Measurements from ENCODE around the gene MC1R. TPM values are rescaled to one million over a fixed set of nuclear protein-coding genes. Genes with fewer than 3 reads are reported as not detected.

Gene MC1R
- total and polyA plus RNA-seq, 10 of the 15 experiments (the other 5 are each of a cell fraction or from before 2014, with no cell fraction given), result 0.06 to 2.3 (median 0.45) TPM

DNA sequence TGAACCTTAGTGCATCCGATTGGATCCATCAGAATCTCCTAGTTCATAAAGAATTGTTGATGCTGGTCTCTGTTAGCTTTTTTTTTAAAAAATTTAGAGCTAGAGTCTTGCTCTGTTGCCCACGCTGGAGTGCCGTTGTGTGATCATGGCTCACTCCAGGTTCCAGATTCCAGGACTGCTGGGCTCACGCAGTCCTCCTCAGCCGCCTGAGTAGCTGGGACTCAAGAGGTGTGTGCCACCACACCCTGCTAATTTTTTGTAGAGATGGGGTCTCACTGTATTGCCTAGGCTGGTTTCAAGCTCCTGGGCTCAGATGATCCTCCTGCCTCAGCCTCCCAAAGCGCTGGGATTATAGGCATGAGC is 37.3 kb upstream of the MC1R start:
- H3K27me3 ChIP-seq (replicated peaks in 1 of 2; ENCODE audit: control insufficient read depth in 2 of 2, insufficient read depth in 2 of 2, low read length in 1 of 2), result no peaks in the 10 kb centered on the region
- H2AFZ ChIP-seq (ENCODE audit: control insufficient read depth, low read depth, low read length), result no peak overlapping the region
- H3K4me1 ChIP-seq (ENCODE audit: control insufficient read depth, insufficient read depth, low read length), result no peaks in the 10 kb centered on the region
- in situ Hi-C loops (cut with MboI) (no loop called here), intact Hi-C loops (cut with micrococcal nuclease; ENCODE audit: unreplicated experiment) (no loop called here)
- peaks cover 28 to 30% of the 10 kb centered on the region in 2 experiments; a peak in 3 of 4 replicates for H3K36me3 ChIP-seq (ENCODE audit: control insufficient read depth in 2 of 2, insufficient read depth in 2 of 2, low read length in 1 of 2)
- FAIRE-seq (no peak), ATAC-seq (no peak), DNase-seq (ENCODE audit: low read depth, low spot score) (no peak)
- no peak overlapping the region for H3K4me2 ChIP-seq (ENCODE audit: control insufficient read depth, insufficient read depth)
- H3K27ac ChIP-seq (ENCODE audit: control insufficient read depth, insufficient read depth), result no peak overlapping the region
- TF ChIP-seq CBX3 (IDR thresholded peaks at IDR 0.05; ENCODE audit: borderline replicate concordance, low read depth), result no peak
- TF ChIP-seq TCF12 (IDR thresholded peaks at IDR 0.05; ENCODE audit: low read depth, low read length), result no peak
- no peak for TF ChIP-seq POLR2AphosphoS2 (IDR thresholded peaks at IDR 0.05; ENCODE audit: low read depth, low read length)
- no peak for TF ChIP-seq EED (IDR thresholded peaks at IDR 0.05; ENCODE audit: low read depth)
- no peak for TF ChIP-seq JUNB (IDR thresholded peaks at IDR 0.05)
- TF ChIP-seq GATAD2B (conservative IDR thresholded peaks at IDR 0.05; ENCODE audit: low read depth), result no peak
- TF ChIP-seq ZNF207 (IDR thresholded peaks at IDR 0.05; ENCODE audit: borderline replicate concordance), result no peak
- TF ChIP-seq, protein P1, sequence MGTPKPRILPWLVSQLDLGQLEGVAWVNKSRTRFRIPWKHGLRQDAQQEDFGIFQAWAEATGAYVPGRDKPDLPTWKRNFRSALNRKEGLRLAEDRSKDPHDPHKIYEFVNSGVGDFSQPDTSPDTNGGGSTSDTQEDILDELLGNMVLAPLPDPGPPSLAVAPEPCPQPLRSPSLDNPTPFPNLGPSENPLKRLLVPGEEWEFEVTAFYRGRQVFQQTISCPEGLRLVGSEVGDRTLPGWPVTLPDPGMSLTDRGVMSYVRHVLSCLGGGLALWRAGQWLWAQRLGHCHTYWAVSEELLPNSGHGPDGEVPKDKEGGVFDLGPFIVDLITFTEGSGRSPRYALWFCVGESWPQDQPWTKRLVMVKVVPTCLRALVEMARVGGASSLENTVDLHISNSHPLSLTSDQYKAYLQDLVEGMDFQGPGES (IDR thresholded peaks at IDR 0.05), result no peak
- TF ChIP-seq, protein P2, sequence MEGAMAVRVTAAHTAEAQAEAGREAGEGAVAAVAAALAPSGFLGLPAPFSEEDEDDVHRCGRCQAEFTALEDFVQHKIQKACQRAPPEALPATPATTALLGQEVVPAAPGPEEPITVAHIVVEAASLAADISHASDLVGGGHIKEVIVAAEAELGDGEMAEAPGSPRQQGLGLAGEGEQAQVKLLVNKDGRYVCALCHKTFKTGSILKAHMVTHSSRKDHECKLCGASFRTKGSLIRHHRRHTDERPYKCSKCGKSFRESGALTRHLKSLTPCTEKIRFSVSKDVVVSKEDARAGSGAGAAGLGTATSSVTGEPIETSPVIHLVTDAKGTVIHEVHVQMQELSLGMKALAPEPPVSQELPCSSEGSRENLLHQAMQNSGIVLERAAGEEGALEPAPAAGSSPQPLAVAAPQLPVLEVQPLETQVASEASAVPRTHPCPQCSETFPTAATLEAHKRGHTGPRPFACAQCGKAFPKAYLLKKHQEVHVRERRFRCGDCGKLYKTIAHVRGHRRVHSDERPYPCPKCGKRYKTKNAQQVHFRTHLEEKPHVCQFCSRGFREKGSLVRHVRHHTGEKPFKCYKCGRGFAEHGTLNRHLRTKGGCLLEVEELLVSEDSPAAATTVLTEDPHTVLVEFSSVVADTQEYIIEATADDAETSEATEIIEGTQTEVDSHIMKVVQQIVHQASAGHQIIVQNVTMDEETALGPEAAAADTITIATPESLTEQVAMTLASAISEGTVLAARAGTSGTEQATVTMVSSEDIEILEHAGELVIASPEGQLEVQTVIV (IDR thresholded peaks at IDR 0.05; ENCODE audit: borderline replicate concordance, partially characterized antibody), result no peak
- TF ChIP-seq, protein P3, sequence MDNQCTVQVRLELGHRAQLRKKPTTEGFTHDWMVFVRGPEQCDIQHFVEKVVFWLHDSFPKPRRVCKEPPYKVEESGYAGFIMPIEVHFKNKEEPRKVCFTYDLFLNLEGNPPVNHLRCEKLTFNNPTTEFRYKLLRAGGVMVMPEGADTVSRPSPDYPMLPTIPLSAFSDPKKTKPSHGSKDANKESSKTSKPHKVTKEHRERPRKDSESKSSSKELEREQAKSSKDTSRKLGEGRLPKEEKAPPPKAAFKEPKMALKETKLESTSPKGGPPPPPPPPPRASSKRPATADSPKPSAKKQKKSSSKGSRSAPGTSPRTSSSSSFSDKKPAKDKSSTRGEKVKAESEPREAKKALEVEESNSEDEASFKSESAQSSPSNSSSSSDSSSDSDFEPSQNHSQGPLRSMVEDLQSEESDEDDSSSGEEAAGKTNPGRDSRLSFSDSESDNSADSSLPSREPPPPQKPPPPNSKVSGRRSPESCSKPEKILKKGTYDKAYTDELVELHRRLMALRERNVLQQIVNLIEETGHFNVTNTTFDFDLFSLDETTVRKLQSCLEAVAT (IDR thresholded peaks at IDR 0.05), result no peak
- no peak for TF ChIP-seq NFIC (IDR thresholded peaks at IDR 0.05; ENCODE audit: low read depth, low read length)
- H3K79me2 ChIP-seq (ENCODE audit: control insufficient read depth, insufficient read depth, low read length), result peaks cover 22% of the 10 kb centered on the region
- H3K9me3 ChIP-seq (replicated peaks; ENCODE audit: control insufficient read depth, insufficient read depth, low read length), result no peaks in the 10 kb centered on the region
- ChIA-PET RAD21 (ENCODE audit: unreplicated experiment) (no interaction called here), POLR2A (interaction anchor here (0.6 to 1.2 kb wide), 2 partner anchors 8 to 15 kb away, joined by 3 to 9 read pairs; partner anchors contain the start of gene TCF25), CTCF (interaction anchor here (1.3 to 1.4 kb wide), 2 partner anchors 20 to 29 kb away, joined by 4 to 7 read pairs; no protein-coding TSS in a partner anchor), SMC1A (ENCODE audit: uncharacterized antibody, unreplicated experiment) (no interaction called here)
- H3K9ac ChIP-seq (ENCODE audit: control insufficient read depth, insufficient read depth, low read length), result no peak overlapping the region
- H3K4me3 ChIP-seq, result no peak overlapping the region
- BruUV-seq (replicated peaks), result no TSS peak
- H4K20me1 ChIP-seq (ENCODE audit: control insufficient read depth, insufficient read depth), result peaks cover 5% of the 10 kb centered on the region; the same call in 1 of the 2 replicates
- WGBS (ENCODE audit: insufficient coverage, insufficient replicate concordance, low lambda C conversion rate, missing lambda C conversion rate), result 91% methylated on average over 6 of the region's 6 CpGs
